Esophagus muscularis mucosa (tissue), 3 donors: ENCODE data around the gene WTIP.

Source experiments
- CTCF ChIP-seq, 3 experiments: fragments of 200-600 bp in 2 of 3; fragments of 450-650 bp in 1 of 3; sonication (generic) in 2 of 3; IDR thresholded peaks; one replicate each; pipeline ENCODE4 v1.5.1; 2017 to 2019; ENCODE audit warnings: antibody characterized with exemption in 3 of 3, mild to moderate bottlenecking in 2 of 3, moderate library complexity in 1 of 3
- POLR2AphosphoS5 ChIP-seq, 2 donors: sonication (generic); formaldehyde crosslinking; IDR thresholded peaks; one replicate each; pipeline ENCODE4 v1.6.1; 2017; ENCODE audit warnings: antibody characterized with exemption in 2 of 2

- TF ChIP-seq CTCF (IDR thresholded peaks at IDR 0.05) = no peak
- no peak for TF ChIP-seq POLR2AphosphoS5 (IDR thresholded peaks at IDR 0.05)
Measured at GRCh38 chr19:34512254-34512822, 30.8 kb downstream of the WTIP start.
